HG03045 (cell line): ENCODE data around the gene IFT122.
"Not testable (repeated sequence)": the region's sequence is repeated elsewhere in the genome, so short reads cannot be mapped to it uniquely, and the experiment has no call there.

ENCODE experiments used
- ATAC-seq: cut with Tn5 transposase; IDR thresholded peaks from one replicate; pipeline ENCODE4 v1.9.1; 2021; ENCODE audit warnings: mild to moderate bottlenecking, moderate library complexity; ENCODE audit not compliant: unreplicated experiment

IFT122 gene

GRCh38 chr3:129473067-129473768 lies 33.2 kb downstream of the IFT122 start:
- ATAC-seq: no peak

GRCh38 chr3:129473769-129474152 lies 33.7 kb downstream of the IFT122 start:
- ATAC-seq: no peak

- ATAC-seq: no peak
These were observed 35.2 kb downstream of the IFT122 start for GRCh38 chr3:129474984-129475804.

- no peak for ATAC-seq
These were observed 35.8 kb downstream of the IFT122 start for GRCh38 chr3:129475863-129476262.

GRCh38 chr3:129476586-129476985 lies 36.6 kb downstream of the IFT122 start:
- no peak for ATAC-seq

GRCh38 chr3:129481225-129481765 lies 41.3 kb downstream of the IFT122 start:
- not testable (repeated sequence) for ATAC-seq

- no peak for ATAC-seq
These were observed 41.8 kb downstream of the IFT122 start for GRCh38 chr3:129481766-129482332.

- ATAC-seq: no peak
These were observed 42.7 kb downstream of the IFT122 start for GRCh38 chr3:129482721-129483120.

- no peak for ATAC-seq
These were observed 43.8 kb downstream of the IFT122 start for GRCh38 chr3:129483870-129484269.

- ATAC-seq: not testable (repeated sequence)
These were observed 45.1 kb downstream of the IFT122 start for GRCh38 chr3:129485146-129485545.

- ATAC-seq: no peak
These were observed 46.0 kb downstream of the IFT122 start for GRCh38 chr3:129485721-129486663.

- no peak for ATAC-seq
These were observed 46.6 kb downstream of the IFT122 start for GRCh38 chr3:129486664-129487035.

GRCh38 chr3:129487183-129487867 lies 47.3 kb downstream of the IFT122 start:
- no peak for ATAC-seq

- not testable (repeated sequence) for ATAC-seq
These were observed 47.9 kb downstream of the IFT122 start for GRCh38 chr3:129487868-129488335.

- ATAC-seq: not testable (repeated sequence)
These were observed 49.2 kb downstream of the IFT122 start for GRCh38 chr3:129489258-129489657.

- peak; percentile 71 for ATAC-seq
These were observed 50.2 kb downstream of the IFT122 start for GRCh38 chr3:129490273-129490675.

GRCh38 chr3:129491077-129491476 lies 51.1 kb downstream of the IFT122 start:
- ATAC-seq: not testable (repeated sequence)

- ATAC-seq: no peak
These were observed 51.8 kb downstream of the IFT122 start for GRCh38 chr3:129491794-129492193.

GRCh38 chr3:129492691-129493090 lies 52.7 kb downstream of the IFT122 start:
- ATAC-seq: no peak

GRCh38 chr3:129493206-129493605 lies 53.2 kb downstream of the IFT122 start:
- no peak for ATAC-seq
